GM21576 (cell line): ENCODE data around the gene LIMK2.

ENCODE experiments used
- ATAC-seq: cut with Tn5 transposase; IDR thresholded peaks from one replicate; pipeline ENCODE4 v1.9.1; 2021; ENCODE audit warnings: mild to moderate bottlenecking, moderate library complexity; ENCODE audit not compliant: unreplicated experiment

The LIMK2 gene

GRCh38 chr22:31327806-31328543, 115.9 kb downstream of the LIMK2 start:
- ATAC-seq = no peak

GRCh38 chr22:31328544-31328960, 116.5 kb downstream of the LIMK2 start:
- ATAC-seq = no peak

- ATAC-seq = no peak
These were observed 116.9 kb downstream of the LIMK2 start for GRCh38 chr22:31329029-31329428.
